ENCODE results near the gene CST8. TPM values are rescaled to one million over a fixed set of nuclear protein-coding genes. Genes with fewer than 3 reads are reported as not detected.

The CST8 gene
- total RNA-seq, 1 donor from 2014 or later = not detected

DNA sequence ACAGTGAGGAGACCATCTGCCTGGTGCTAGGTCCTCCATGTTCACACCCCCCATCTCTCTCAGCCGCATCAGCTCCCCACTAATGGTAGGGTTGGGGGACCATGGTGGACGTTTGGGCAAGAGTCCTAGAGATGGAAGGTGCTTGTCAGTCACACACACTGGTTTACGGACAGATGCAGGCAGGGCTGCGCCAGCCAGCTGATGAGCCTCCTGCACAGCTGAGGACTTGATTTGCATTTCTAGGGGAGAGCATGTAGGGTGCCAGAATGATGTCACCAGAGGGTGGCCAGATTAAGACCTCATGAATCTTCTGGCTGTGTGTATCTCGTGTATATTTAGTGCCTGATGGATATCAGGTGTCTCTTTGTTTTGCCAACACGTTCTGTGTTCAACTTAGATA lies 28.6 kb downstream of the CST8 start:
- no peaks in the 10 kb centered on the region for H3K4me1 Mint-ChIP-seq
- intact Hi-C loops (cut with micrococcal nuclease) = no loop called here
- no peaks in the 10 kb centered on the region for H3K27me3 Mint-ChIP-seq
- DNase-seq = no peak
- H3K36me3 Mint-ChIP-seq (ENCODE audit: low read depth) = no peaks in the 10 kb centered on the region
- no peak overlapping the region for H3K4me3 Mint-ChIP-seq
- no peak overlapping the region for H3K27ac Mint-ChIP-seq
- H3K9me3 Mint-ChIP-seq = no peaks in the 10 kb centered on the region

DNA sequence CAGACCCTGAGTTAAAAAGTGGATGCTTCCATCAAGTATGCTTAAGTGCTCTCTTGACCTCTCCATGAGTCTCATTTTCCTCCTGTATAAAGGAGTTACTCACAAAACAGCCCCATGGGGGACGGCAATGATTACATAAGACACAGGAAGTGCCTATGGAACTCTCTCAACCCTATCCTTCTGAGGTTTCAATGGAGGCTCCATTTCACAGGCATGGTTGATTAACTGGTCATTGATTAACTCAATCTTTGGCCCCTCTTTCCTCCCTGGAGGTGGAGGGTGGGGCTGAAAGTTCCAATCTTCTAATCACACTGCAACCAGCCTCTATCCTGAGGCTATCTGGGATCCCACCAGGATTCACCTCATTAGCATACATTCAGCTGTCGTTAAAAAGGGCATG lies 29.3 kb downstream of the CST8 start:
- DNase-seq = no peak
- Mint-ChIP-seq H3K36me3 (ENCODE audit: low read depth) (no peaks in the 10 kb centered on the region), H3K27ac (no peak overlapping the region), H3K4me3 (no peak overlapping the region), H3K9me3 (no peaks in the 10 kb centered on the region), H3K4me1 (no peaks in the 10 kb centered on the region), H3K27me3 (no peaks in the 10 kb centered on the region)
- intact Hi-C loops (cut with micrococcal nuclease) = no loop called here

GRCh38 chr20:23524146-23524545 lies 33.2 kb downstream of the CST8 start:
- peaks cover 7% of the 10 kb centered on the region for H3K9me3 Mint-ChIP-seq
- H3K27me3 Mint-ChIP-seq = no peaks in the 10 kb centered on the region
- DNase-seq = no peak
- no peak overlapping the region for H3K4me3 Mint-ChIP-seq
- no peaks in the 10 kb centered on the region for H3K4me1 Mint-ChIP-seq
- H3K36me3 Mint-ChIP-seq (ENCODE audit: low read depth) = no peaks in the 10 kb centered on the region
- no peak overlapping the region for H3K27ac Mint-ChIP-seq
- intact Hi-C loops (cut with micrococcal nuclease) = no loop called here

DNA sequence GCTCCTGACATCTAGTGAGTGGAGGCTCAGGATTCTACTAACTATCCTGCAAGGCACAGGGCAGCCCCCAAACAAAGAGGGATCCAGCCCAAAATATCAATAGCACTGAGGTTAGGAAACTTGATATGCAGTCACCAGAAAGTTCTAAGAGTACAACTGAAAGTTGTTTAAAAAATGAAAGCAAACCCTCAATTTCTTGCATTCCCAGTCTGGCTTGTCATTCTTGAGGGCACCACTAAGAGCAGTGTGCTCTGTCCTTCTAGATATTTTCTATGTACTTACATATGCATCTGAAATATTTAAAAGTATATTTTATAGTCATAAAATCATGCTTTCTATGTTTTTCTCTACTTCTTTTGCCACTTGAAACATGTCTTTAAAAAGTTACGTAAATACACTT lies 35.9 kb downstream of the CST8 start:
- Mint-ChIP-seq H3K27ac (no peak overlapping the region), H3K9me3 (peaks cover 12% of the 10 kb centered on the region), H3K4me3 (no peak overlapping the region), H3K27me3 (no peaks in the 10 kb centered on the region), H3K4me1 (no peaks in the 10 kb centered on the region), H3K36me3 (ENCODE audit: low read depth) (no peaks in the 10 kb centered on the region)
- intact Hi-C loops (cut with micrococcal nuclease) = no loop called here
- DNase-seq = no peak

DNA sequence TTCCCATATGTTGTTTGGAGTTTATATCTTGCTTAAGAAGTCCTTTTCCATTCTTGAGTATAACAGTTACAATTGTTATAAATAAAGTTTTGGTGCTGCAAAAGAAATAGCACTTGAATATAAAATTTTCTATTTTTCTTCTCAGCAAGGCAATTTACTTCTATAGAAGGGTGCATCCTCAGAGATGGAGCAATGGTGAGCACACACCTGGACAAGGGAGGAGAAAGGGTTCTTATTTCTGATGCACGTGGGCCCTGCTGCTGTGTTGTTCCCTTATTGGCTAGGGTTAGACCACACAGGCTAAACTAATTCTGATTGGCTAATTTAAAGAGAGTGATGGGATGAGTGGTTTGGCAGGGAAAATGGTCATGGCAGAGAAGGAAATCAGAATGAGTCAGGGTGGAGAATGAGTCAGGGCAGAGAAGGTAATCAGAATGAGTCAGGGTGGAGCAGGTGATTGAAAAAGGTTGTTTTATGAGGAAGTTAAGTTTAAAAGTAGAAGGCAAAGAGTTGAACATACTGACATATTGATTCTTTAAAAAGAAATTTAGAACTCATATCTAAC lies 38.0 kb downstream of the CST8 start:
- Mint-ChIP-seq H3K4me3 (no peak overlapping the region), H3K9me3 (peaks cover 12% of the 10 kb centered on the region), H3K27me3 (no peaks in the 10 kb centered on the region), H3K4me1 (no peaks in the 10 kb centered on the region), H3K27ac (no peak overlapping the region), H3K36me3 (ENCODE audit: low read depth) (no peaks in the 10 kb centered on the region)
- intact Hi-C loops (cut with micrococcal nuclease) = no loop called here
- no peak for DNase-seq

DNA sequence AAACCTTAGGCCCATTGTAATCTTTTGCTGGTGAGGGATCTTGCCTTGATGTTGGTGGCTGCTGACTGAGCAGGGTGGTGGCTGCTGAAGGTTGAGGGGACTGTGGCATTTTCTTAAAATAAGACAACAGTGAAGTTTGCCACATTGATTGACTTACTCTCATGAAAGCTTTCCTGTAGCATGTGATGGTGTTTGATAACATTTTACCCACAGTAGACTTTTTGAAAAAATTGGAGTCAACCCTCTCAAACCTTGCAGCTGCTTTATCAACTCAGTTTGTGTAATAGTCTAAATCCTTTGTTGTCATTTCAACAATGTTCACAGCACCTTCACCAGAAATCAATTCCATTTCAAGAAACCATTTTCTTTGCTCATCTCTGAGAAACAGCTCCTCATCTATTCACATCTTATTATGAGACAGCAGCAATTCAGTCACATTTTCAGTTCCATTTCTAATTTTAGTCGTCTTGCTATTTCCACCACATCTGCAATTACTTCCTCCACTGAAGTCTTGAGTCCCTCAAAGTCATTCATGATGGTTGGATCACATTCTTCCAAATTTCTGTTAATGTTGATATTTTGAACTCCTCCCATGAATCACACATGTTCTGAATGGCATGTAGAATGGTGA lies 40.1 kb downstream of the CST8 start:
- Mint-ChIP-seq H3K27ac (no peak overlapping the region), H3K36me3 (ENCODE audit: low read depth) (no peaks in the 10 kb centered on the region), H3K27me3 (no peaks in the 10 kb centered on the region), H3K4me3 (no peak overlapping the region), H3K9me3 (peaks cover 12% of the 10 kb centered on the region), H3K4me1 (no peaks in the 10 kb centered on the region)
- no peak for DNase-seq
- intact Hi-C loops (cut with micrococcal nuclease) = no loop called here

DNA sequence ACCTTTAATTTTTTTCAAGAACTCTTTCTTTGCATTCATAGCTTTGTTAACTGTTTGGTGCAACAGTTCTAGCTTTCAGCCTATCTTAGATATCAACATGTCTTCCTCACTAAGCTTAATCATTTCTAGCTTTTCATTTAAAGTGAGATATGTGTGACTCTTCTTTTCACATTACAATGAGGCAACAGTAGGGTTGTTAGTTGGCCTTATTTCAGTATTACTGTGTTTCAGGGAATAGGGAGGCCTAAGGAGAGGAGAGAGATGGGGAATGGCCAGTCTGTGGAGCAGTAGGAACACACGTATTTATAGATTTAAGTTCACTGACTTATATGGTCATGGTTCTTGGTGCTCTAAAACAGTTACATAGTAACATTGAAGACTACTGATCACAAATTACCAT lies 41.6 kb downstream of the CST8 start:
- DNase-seq = no peak
- H3K9me3 Mint-ChIP-seq = peaks cover 8% of the 10 kb centered on the region
- no peak overlapping the region for H3K27ac Mint-ChIP-seq
- intact Hi-C loops (cut with micrococcal nuclease) = no loop called here
- H3K36me3 Mint-ChIP-seq (ENCODE audit: low read depth) = no peaks in the 10 kb centered on the region
- no peak overlapping the region for H3K4me3 Mint-ChIP-seq
- no peaks in the 10 kb centered on the region for H3K27me3 Mint-ChIP-seq
- no peaks in the 10 kb centered on the region for H3K4me1 Mint-ChIP-seq

DNA sequence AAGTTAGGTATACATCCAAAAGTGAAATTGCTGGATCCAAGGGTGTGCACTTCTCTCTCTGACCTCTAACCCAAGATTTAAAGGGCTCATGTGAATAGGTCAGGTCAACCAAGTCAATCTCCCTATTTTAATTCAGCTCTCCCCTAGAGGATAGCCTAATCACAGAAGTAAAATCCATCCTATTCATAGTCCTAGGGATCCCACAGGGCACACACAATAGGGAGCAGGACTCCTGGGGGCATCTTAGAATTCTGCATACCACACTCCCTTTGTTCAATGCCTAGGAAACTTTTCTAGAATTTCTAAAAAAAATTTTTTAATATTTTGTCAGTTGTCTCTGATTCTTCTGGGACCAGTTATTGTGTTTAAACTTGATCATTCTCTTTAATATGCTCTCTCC lies 42.2 kb downstream of the CST8 start:
- H3K9me3 Mint-ChIP-seq = peaks cover 8% of the 10 kb centered on the region

DNA sequence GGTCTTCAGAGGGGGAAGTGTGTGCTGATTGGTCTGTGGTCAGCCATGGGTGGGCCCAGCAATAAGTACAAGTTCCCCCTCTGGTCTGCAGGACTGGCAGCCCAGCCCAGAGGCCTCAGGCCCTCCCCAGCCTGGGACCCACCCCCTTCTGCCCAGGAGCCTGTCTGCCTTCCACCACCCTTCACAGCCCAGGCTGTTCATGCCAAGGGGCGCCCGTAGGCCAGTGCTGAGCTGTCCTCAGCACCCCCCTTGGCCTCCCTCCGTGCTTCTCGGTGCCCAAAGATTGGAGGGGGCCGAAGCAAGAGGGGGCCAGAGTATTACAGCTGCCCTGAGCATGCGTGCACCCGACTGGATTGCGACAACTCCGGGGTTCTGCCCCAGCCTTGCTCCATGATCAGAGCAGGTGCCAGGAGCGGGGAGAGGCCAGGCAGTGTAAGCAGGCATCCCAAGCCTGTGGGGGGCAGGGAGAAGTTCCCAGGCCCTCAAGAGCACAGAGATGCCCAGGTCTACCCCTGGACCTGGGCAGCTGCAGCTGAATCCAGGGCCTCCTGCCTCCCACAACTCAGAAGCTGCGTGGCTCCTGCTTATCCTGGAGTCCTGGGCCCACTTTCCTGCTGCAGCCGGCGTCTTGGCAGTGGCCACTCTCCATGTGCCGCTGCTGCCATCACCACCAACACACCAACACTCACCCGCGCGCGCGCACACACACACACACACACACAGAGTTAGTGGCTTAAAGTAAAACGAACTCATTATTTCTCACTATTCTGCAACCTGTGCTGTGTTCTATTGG lies 44.1 kb downstream of the CST8 start:
- no peak for DNase-seq
- Mint-ChIP-seq H3K4me1 (no peaks in the 10 kb centered on the region), H3K27ac (no peak overlapping the region), H3K36me3 (ENCODE audit: low read depth) (no peaks in the 10 kb centered on the region), H3K9me3 (peaks cover 4% of the 10 kb centered on the region), H3K4me3 (no peak overlapping the region), H3K27me3 (peaks cover 4% of the 10 kb centered on the region)
- intact Hi-C loops (cut with micrococcal nuclease) = no loop called here

More for the DNA sequence above, 42.2 kb downstream of the CST8 start:
- Mint-ChIP-seq H3K27ac (no peak overlapping the region), H3K36me3 (ENCODE audit: low read depth) (no peaks in the 10 kb centered on the region), H3K4me3 (no peak overlapping the region), H3K27me3 (no peaks in the 10 kb centered on the region), H3K4me1 (no peaks in the 10 kb centered on the region)
- DNase-seq = no peak
- intact Hi-C loops (cut with micrococcal nuclease) = no loop called here

- Mint-ChIP-seq H3K27ac (no peak overlapping the region), H3K36me3 (ENCODE audit: low read depth) (no peaks in the 10 kb centered on the region), H3K4me3 (no peak overlapping the region), H3K9me3 (peaks cover under 1% of the 10 kb centered on the region), H3K27me3 (peaks cover 4% of the 10 kb centered on the region), H3K4me1 (no peaks in the 10 kb centered on the region)
- intact Hi-C loops (cut with micrococcal nuclease) = no loop called here
- DNase-seq = no peak
These were observed 45.5 kb downstream of the CST8 start for GRCh38 chr20:23536328-23536974.

DNA sequence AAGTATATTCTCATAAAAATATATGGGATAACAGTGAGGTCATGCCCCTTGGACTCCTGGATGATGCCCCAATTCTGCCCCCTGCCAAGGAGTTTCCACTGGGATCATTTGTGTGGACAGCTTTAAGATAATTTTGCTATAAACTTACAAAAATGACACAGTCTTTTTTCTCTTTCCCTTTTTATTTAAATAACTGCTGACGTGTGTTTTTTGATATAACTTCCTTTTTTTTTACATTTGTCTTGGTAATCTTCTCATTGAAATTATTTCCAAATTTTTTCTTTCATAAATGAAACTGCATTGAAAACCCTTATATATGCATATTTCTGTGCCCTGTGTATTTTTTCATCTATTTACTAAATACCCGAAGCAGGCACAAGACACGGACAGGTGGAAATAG lies 46.1 kb downstream of the CST8 start:
- intact Hi-C loops (cut with micrococcal nuclease) = no loop called here

GRCh38 chr20:23540624-23541023 lies 49.7 kb downstream of the CST8 start:
- no peak overlapping the region for H3K4me3 Mint-ChIP-seq
- DNase-seq = no peak
- H3K9me3 Mint-ChIP-seq = no peaks in the 10 kb centered on the region
- H3K4me1 Mint-ChIP-seq = no peaks in the 10 kb centered on the region
- intact Hi-C loops (cut with micrococcal nuclease) = no loop called here
- no peaks in the 10 kb centered on the region for H3K36me3 Mint-ChIP-seq (ENCODE audit: low read depth)
- H3K27ac Mint-ChIP-seq = no peak overlapping the region
- H3K27me3 Mint-ChIP-seq = peaks cover 4% of the 10 kb centered on the region

More for the DNA sequence above, 46.1 kb downstream of the CST8 start:
- Mint-ChIP-seq H3K36me3 (ENCODE audit: low read depth) (no peaks in the 10 kb centered on the region), H3K27me3 (peaks cover 4% of the 10 kb centered on the region), H3K27ac (no peak overlapping the region), H3K9me3 (no peaks in the 10 kb centered on the region), H3K4me1 (no peaks in the 10 kb centered on the region), H3K4me3 (no peak overlapping the region)
- no peak for DNase-seq

- Mint-ChIP-seq H3K36me3 (ENCODE audit: low read depth) (no peaks in the 10 kb centered on the region), H3K27ac (no peak overlapping the region), H3K27me3 (peaks cover 4% of the 10 kb centered on the region), H3K4me1 (no peaks in the 10 kb centered on the region), H3K9me3 (no peaks in the 10 kb centered on the region), H3K4me3 (no peak overlapping the region)
- DNase-seq = no peak
- intact Hi-C loops (cut with micrococcal nuclease) = no loop called here
These were observed 50.4 kb downstream of the CST8 start for GRCh38 chr20:23541330-23541729.

DNA sequence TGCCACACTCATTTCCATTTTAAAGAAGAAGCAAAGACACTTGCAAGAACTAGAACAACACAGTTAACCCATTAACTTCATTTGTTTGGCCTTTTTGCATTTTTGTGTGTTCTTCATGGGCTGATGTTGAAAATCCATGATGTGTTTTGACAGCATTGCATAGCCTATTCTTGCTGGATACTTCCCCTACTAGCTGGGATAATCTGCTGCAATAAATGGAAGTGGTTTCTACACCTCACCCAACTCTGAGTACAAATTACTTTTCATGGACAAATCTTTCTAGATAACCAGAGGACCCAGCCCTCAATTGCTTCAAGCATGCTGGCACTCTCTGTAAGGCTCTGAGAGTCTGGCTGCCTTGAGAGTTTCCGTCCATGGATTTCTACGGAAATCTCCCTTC lies 50.9 kb downstream of the CST8 start:
- Mint-ChIP-seq H3K36me3 (ENCODE audit: low read depth) (no peaks in the 10 kb centered on the region), H3K4me1 (no peaks in the 10 kb centered on the region), H3K27ac (no peak overlapping the region), H3K4me3 (no peak overlapping the region), H3K9me3 (no peaks in the 10 kb centered on the region), H3K27me3 (peaks cover 4% of the 10 kb centered on the region)
- intact Hi-C loops (cut with micrococcal nuclease) = no loop called here
- no peak for DNase-seq

Measured in activated CD4-positive, alpha-beta T cell treated with anti-CD3 and anti-CD28 coated beads, Interleukin-2, amount 10 ng/mL, durations not matched to agents 24 days and 14 days (primary cell).